GM21737 (cell line): ENCODE measurements around the gene GABARAPL1.
"Not testable (repeated sequence)": the region's sequence is repeated elsewhere in the genome, so short reads cannot be mapped to it uniquely, and the experiment has no call there.

Experiments
- ATAC-seq: cut with Tn5 transposase; IDR thresholded peaks from one replicate; pipeline ENCODE4 v1.9.1; 2021; ENCODE audit warnings: mild to moderate bottlenecking, moderate library complexity; ENCODE audit not compliant: unreplicated experiment

The GABARAPL1 gene

GRCh38 chr12:10212739-10213131, at the start of gene GABARAPL1:
Gene GABARAPL1, plus strand, starts transcription at chr12:10212877. Its CDS starts 253 bp downstream, at chr12:10213130.
- ATAC-seq = no peak

DNA sequence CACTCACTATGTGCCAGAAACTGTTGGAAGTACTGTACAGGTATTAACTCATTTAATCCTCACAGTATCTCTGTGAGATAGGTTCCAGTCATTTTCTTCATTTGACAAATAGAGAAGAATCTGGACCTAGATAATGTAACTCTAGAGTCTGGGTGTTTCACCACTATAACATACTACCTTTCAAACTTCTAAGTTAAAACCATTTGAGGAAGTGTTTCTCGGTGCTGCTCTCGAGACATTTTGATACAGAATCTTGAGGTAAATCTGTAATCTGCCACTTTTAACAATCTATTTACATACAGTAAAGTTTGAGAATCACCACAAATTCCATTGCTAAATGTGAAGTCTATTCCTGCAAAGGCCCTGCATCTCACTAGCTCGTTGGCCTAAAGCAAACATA, 49.6 kb upstream of the GABARAPL1 start:
- no peak for ATAC-seq

- ATAC-seq = no peak
Observed at GRCh38 chr12:10165421-10165820, 47.3 kb upstream of the GABARAPL1 start.

GRCh38 chr12:10167599-10167998, 45.1 kb upstream of the GABARAPL1 start:
- ATAC-seq = no peak

- no peak for ATAC-seq
Observed at GRCh38 chr12:10169104-10169503, 43.6 kb upstream of the GABARAPL1 start.

DNA sequence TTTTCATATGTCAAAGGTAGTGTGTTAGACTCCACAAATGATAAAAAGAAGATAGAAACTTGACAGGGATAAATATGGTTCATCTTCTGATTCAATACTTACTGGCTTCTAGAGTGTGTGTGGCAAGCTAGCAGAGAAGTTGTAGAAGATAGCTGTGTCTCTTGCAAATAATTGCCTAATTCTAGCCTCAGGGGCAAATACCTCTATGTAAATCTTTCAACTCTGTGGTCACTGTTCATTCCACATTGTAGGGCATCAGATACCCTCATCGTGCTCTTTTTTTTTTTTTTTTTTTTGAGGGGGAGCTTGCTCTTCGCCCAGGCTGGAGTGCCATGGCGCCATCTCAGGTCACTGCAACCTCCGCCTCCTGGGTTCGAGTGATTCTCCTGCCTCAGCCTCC, 42.5 kb upstream of the GABARAPL1 start:
- no peak for ATAC-seq

- no peak for ATAC-seq
Observed at GRCh38 chr12:10171973-10172728, 40.5 kb upstream of the GABARAPL1 start, which contains the start of gene OLR1. Gene OLR1, minus strand, starts transcription at chr12:10172132. Its CDS starts 55 bp downstream, at chr12:10172077.

GRCh38 chr12:10174986-10175614, 37.6 kb upstream of the GABARAPL1 start:
- ATAC-seq = no peak

DNA sequence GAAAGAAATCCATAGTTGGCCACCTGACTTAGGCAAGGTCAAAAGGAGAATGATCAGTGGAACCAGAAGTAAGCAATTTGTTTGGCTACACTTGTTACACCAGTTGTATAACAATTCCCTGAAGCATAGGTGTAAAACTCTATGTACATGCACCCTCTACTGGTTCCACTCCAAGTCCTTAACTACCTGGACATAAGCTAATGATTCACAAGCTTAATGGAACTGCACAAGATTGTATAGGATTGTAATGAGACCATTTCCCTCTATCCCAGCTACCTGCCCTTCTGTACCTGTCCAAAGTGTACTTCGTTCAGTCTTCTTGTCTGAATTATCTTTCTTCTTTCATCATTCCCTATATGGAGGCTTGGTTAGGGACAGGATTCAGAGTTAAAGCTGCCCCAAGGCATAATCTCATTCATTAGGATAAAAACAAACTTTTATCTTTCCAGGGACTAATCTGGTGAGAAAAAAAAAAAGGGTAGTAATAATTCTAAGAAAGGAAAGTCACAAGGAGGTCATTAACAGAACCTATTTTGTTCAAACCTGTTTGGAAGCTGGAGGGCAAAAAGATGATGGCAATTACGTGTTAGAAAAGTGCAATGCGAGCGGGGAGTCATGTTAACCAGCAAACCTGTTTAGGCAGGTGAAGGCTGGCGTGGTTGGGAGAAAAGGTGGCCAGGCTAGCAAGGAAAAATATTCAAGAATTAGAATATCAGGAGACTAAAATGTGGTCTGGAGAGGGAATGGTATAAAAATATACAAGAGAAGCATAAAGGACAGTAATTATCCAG, 36.6 kb upstream of the GABARAPL1 start:
- no peak for ATAC-seq

GRCh38 chr12:10178821-10179220, 33.9 kb upstream of the GABARAPL1 start, which contains the start of gene TMEM52B:
Gene TMEM52B, plus strand, starts transcription at chr12:10179032. Its CDS starts 543 bp downstream, at chr12:10179575.
- ATAC-seq = no peak

DNA sequence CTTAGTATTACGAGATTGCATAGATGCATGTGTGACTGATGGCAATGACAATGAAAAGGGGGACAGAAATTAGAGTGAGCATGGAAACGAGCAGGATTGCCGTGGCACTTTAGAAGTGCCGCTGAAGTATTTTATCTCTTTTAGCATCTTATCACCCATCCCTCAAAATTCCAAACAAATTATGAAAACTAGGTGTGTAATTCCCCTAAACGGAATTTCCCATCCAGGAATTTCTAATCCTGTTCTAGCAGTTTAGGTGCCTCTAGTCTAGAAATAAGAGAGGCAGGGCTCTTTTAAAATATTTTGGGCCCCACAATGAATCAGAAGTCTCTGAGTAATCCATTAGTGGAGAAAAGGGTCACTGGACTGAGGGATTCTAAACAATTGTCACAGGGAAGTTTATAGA, 32.9 kb upstream of the GABARAPL1 start:
- no peak for ATAC-seq

GRCh38 chr12:10182354-10183049, 30.2 kb upstream of the GABARAPL1 start:
- ATAC-seq = no peak

GRCh38 chr12:10184261-10184843, 28.3 kb upstream of the GABARAPL1 start:
- no peak for ATAC-seq

DNA sequence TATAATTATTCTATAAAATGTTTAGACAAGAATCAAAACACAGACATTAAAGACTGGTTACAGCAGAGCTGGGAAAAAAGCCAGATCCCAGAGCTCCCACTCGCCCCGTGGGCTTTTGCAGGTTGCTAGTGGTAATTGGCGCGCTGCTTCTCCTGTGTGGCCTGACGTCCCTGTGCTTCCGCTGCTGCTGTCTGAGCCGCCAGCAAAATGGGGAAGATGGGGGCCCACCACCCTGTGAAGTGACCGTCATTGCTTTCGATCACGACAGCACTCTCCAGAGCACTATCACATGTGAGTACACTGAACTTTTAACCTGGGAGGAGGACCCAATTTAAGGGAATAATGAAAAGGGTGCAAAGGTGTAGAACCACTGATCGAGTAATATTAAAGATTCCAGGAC, 26.4 kb upstream of the GABARAPL1 start:
- no peak for ATAC-seq

DNA sequence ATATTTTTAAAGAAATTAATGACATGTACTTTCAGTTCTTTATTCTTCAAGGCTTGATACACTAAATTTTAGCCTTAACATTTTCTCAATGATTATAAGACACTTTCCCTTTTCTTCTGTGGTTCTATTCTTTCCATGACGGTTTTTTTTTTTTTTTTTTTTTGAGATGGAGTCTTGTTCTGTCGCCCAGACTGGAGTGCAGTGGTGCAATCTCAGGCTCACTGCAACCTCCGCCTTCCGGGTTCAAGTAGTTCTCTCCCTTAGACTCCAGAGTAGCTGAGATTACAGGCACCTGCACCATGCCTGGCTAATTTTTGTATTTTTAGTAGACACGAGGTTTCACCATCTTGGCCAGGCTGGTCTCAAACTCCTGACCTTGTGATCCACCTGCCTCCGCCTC, 25.7 kb upstream of the GABARAPL1 start:
- not testable (repeated sequence) for ATAC-seq

DNA sequence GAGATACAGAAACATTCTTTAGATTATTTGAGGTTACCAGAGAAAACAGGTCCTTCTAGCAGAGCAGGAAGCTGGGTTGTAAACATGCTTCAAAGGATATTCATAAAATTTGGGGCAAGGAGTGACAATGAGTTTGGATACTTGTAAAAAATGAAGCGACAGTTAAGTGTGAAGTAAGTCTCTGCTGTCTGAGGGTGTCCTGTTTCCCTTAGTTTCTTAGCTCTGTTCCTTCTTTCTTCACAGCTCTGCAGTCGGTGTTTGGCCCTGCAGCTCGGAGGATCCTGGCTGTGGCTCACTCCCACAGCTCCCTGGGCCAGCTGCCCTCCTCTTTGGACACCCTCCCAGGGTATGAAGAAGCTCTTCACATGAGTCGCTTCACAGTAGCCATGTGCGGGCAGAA, 23.0 kb upstream of the GABARAPL1 start:
- no peak for ATAC-seq

- ATAC-seq = peak; percentile 72
Observed at GRCh38 chr12:10190558-10191388, 21.9 kb upstream of the GABARAPL1 start.

- no peak for ATAC-seq
Observed at GRCh38 chr12:10191865-10192264, 20.8 kb upstream of the GABARAPL1 start.

GRCh38 chr12:10194160-10194670, 18.5 kb upstream of the GABARAPL1 start:
- ATAC-seq = no peak
